Activated CD8-positive, alpha-beta memory T cell treated with anti-CD3 and anti-CD28 coated beads for 48 hours (primary cell): Measurements from ENCODE around the gene EFNA1.

Source experiments
- DNase-seq, 3 experiments: peaks; one replicate each; pipeline ENCODE4 v3.0.0-alpha.2; 2020; ENCODE audit warnings: low read depth in 2 of 3, low spot score in 2 of 3

EFNA1 gene, protein sequence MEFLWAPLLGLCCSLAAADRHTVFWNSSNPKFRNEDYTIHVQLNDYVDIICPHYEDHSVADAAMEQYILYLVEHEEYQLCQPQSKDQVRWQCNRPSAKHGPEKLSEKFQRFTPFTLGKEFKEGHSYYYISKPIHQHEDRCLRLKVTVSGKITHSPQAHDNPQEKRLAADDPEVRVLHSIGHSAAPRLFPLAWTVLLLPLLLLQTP

DNA sequence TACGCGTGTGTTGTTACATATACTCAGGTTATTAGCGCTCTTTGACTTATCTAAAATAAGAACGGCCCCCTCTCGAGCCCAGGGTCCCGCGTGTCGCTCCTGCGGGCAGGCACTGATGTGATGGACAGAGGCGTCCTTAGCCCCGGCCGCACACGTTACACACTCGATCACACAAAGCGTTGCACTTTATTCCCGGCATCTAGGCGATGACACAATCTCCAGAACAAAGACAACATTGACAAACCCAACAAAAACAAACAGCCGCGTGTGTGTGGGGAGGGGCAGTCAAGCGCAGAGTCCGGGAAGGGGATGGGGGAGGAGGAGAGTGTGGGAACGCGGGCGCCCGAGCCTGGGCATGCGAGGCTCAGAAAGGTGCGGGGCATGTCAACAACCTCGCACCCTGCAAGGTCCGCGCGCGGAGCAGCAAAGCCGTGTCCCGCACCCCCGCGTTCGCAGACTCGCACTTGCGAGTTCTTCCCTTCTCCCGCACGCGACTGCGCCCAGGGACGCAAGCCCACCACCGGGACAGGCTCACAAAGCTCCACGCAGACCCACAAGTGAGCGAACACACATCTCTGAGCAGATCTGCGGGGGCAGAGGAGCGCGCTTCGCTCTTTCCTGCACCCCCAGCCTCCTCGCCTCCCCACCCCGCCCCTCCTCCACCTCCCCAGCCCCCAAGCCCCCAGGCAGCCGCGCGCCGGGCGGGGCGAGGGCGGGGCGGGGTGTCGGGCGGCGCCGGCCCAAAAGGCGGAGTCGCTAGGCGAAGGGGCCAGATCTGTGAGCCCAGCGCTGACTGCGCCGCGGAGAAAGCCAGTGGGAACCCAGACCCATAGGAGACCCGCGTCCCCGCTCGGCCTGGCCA is at the start of gene EFNA1:
TSS of gene EFNA1 (plus strand) at position 772 of the 862 bp plus-strand sequence. CDS start 102 bp downstream, outside the sequence.
- peak in 1 of 3 experiments; percentile 18 for DNase-seq

DNA sequence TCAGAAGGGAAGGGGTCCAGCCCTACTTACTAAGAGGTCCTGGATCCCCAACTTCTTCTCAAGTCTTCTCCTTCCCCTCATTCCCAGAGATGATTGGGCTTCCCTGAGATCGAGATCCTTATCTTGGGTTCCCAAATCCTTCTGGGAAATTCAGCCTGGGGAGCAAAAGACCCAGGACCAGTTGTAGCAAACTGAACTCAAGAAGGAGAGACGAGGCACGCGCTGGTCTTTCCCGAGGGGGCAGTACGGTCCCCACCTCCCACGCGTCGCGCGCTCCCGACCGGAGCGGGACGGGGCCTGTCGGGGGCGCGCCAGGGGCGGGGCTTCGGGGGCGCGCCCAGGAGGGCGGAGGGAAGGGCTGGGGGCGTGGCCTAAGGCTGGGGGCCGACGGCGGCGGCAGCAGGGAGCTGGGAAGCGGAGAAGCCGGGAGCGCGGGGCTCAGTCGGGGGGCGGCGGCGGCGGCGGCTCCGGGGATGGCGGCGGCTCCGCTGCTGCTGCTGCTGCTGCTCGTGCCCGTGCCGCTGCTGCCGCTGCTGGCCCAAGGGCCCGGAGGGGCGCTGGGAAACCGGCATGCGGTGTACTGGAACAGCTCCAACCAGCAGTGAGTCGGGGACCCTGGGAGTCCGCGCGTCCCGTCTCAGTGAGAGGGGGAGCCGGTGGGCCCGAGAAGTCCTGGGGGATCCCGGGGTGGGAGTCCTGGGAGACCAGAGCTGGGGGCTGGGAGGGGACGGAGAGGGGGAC is 49.0 kb upstream of the EFNA1 start, which contains the start of gene EFNA3:
TSS of gene EFNA3 (plus strand) at position 369 of the 741 bp plus-strand sequence. CDS start at position 474, 105 bp downstream.
- DNase-seq, result peak in 1 of 3 experiments; percentile 45

DNA sequence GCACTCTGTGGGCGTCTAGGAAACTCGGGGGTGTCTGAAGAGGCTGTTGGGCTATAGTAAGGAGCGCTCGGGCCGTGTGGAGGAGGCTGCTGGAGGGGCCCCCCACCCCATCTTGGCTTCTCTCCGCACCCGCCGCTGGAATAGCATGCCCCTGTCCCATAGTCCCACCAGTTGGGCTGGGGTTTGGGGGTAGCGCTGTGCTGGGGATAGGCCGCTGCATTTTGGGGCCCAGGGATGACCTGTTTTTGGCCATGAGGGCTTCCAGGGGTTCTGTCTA is 48.5 kb upstream of the EFNA1 start:
- no peak for DNase-seq

DNA sequence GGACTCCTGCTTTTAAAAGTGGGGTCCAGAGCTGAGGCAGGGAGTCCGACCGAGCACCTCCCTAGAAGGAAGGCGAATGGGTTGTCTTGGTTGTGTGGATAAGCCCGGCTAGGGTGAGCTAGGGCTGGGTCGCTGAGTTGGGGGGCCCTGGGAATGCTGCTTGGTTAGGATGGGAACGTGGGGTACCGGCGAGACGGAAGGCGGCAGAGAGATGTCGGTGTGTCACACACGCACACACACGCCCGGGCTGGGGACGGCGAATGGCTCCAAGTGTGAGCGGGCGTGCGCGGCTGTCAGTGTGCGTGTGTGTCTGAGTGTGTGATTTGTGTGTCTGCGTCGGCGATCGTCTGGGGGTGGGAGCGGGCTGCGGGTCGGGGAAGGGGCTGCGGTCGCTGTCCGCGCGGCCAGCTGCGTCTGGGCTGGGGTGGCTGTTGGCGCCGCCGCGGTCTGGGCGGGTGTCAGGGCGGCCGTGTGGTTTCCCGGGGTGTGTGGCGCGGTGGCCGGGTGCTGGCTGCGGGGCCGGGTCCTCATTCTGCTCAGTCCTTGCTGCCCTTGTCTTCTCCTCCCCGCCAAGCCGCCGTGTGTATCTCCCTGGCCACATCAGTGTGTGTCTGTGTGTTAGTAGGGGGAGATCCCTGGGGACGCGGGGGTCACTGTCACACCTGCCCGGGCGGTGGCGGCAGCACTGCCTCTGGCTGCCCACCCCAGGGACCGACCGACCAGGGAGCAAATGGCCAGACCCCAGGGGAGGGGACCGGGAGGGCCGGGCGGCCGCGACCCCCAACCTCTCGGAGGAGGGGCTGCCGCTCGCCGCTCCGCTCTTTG is 48.0 kb upstream of the EFNA1 start:
- DNase-seq, result no peak

DNA sequence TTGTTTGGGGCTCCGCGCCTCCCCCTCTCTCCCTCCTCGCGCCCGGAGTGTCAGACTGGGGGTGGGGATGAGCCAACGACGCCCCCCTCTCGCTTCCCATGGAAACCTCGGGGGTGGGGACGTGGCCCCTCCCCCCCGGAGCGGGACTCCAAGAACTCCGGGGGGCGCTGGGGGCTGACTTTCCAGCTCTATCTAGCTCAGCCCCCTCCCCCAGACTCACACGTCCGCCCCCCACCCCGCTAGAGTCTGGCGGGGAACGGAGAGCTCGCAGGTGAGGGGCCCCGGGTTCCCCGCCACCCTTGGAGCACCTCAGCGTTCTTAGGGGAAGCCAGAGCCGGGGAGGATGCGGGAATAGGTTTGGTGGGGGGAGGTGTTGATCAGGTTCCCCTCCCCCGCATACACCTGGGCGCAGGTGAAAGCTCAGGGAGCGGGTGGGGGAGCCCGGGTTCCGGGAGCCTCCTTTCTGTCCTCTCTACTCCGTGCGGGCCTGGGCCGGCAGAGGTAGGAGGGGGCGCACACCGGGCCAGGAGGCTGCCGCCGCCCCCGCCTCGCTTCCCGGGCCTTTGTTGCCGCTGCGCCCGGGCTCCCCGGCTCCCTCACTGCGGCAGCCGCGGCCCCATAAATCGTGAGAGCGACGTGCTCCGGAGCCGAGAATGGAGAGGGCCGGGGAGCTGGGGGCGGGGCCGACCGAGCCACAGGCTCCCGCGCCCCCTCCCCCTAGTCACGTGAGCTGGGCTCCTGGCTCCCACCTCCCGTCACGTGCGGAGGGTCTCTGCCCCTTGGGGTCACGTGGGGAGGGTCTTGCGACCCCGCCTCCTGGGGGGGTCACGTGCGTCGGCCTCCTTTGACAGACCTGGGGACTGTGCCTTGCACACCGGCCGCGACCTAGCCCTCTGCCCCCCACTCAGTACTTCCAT is 47.1 kb upstream of the EFNA1 start:
- DNase-seq, result no peak

DNA sequence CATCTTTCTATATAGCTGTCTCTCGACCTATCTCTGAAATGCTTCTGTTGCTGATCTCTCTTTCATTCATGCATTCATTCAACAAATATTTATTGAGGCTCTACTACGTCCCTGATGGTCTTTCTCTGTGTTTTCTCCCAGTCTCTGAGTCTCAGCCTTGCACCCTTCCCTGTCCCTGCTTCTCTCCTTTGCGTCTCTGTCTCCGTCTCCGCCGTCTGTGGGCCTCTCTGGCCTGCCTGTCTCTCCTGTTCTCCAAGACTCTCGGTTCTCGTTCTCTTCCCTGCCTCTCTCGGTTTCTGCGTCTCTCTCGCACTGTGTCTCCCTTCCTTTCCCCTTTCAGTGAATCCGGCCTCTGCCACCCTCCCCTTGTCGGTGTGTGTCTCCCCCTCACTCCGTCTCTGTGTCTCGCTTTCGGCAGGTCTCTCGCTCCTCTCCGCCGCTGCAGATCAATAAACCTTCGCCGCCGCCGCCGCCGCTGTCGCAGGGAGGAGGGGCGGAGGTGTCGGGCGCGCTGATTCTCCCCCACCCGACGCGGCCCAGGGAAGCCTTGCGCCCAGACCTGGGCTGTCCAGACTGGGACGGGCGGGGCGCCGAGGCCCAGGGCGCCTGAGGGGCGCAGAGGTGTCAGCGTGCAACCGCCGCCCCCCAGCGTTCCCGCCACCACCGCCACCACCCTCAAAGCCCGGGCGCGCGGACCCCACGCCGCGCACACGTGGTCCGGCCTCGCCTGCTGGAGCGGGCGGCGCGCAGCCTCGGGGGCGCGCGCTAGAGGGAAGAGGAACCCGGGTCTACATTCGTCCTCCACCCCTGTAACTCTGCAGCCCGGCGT is 46.0 kb upstream of the EFNA1 start:
- DNase-seq, result no peak

DNA sequence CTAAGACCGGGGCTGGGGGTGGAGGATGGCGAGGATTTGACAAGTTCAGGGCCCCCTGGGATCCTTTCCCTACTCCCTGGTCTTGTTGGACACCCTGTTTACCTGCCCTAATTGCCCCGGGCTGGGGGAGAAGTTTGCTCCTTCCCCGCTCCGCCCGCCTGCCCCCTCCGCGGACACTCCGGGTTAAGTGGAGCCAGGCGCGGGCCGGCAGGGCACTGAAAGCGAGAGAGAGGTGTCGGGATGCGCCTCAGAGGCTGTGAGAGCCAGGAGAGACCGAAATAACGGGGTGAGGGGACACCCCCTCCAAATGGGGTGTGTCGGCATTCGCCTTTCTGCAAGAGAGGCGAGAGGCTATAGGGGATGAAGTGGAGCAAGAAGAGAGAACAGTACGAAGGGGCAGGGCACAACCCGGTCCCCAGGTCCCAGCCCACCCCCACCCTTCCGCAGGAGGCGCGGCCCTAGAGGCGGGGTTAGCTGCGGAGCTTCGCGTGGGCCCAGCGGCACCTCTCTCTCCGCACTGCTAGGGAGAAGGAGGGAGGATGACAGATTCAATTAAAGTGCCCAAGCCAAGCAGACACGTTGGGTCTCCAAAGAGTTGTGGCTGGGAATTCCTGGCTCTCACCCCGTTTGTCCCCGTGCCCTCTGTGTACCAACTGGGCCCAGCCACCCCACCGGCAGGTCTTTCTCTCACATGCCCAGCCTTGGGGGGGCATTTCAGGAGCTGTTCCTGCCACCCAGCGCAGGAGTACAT is 45.2 kb upstream of the EFNA1 start:
- DNase-seq, result no peak

DNA sequence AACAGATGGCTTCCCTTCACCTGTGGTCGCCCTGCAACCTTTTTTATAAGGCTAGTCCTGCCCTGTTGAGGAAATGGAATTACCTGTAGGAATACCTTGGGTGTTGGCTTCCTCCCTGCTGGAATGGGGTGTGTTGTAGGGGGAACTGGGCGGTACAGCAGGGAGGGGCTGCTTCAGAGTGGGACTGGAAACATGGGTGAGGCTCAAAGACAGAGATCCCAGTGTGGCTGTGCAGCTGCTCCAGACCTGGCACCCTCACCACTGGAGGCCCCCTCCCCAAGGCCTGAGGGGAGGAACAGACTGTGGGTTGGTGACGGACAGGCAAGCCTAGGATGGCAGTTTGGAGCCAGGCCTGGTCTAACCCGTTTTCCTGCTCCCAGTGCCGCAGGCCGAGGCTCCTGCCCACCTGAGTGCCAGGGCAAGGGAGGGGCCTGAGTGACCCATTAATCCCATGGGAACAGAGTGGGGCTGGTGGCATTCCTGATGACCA is 44.6 kb upstream of the EFNA1 start:
- DNase-seq, result no peak

DNA sequence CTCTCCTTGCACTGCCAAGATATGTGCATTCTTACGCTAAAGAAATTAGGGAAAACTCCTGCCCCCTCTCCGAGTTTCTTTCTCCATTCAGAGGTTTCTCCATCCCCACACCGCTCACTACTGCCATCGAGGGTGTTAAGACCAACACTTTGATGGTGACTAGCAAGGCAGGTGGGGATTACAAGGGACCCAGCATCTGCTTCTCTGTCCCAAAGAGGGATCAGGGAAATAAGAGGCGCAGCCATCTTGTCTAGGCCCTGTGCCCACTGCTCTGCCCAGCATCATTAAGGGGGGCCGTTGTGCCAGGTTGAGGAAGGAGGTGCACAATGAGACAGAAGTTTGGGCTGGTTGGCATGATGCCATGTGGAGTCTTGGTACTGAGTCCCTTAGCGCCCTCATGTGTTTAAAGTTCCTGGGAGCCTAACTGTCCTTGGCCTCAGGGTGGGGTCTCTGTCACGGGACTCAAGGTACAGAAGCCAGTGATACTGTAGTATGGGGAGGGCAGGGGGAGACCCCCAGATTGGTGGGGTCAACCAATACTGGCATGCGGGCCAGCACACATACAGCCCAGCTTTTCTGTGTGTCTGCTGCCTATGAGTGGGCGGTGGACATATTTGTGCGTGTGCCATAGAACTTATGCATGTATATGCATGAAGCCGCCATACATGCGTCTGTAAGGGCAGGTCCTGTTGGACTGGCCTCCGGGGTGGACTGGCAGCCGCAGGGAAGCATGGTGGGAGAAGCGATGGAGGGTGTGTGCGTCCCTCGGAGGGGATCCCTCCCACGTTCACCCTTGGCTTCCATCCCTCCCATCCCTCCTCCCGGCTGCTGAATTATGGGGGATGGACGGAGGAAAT is 43.6 kb upstream of the EFNA1 start:
- DNase-seq, result no peak

DNA sequence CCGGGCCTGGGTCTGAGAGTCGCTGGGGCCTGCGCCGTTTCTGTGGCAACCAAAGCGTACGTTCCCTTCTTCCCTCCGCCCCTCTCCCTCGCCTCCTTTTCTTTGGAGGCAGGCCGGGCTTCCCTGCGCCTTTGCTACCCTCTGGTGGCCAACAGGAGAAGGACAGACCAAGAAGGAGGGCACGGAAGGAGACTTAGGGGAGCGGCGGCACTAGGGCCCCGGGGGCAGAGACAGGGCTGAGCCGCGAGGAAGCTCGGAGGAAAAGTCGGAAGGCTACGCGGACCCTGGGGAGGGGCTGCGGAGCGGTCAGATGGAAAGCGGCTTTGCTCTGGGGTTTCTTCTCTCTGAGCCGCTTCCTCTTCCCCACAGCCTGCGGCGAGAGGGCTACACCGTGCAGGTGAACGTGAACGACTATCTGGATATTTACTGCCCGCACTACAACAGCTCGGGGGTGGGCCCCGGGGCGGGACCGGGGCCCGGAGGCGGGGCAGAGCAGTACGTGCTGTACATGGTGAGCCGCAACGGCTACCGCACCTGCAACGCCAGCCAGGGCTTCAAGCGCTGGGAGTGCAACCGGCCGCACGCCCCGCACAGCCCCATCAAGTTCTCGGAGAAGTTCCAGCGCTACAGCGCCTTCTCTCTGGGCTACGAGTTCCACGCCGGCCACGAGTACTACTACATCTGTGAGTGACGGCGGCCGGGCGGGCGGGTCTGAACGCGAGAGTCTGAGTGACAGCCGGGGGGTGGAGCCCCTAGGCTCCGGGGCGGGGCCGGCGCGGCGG is 42.8 kb upstream of the EFNA1 start:
- DNase-seq, result peak; percentile 81 to 92 (median 84)

DNA sequence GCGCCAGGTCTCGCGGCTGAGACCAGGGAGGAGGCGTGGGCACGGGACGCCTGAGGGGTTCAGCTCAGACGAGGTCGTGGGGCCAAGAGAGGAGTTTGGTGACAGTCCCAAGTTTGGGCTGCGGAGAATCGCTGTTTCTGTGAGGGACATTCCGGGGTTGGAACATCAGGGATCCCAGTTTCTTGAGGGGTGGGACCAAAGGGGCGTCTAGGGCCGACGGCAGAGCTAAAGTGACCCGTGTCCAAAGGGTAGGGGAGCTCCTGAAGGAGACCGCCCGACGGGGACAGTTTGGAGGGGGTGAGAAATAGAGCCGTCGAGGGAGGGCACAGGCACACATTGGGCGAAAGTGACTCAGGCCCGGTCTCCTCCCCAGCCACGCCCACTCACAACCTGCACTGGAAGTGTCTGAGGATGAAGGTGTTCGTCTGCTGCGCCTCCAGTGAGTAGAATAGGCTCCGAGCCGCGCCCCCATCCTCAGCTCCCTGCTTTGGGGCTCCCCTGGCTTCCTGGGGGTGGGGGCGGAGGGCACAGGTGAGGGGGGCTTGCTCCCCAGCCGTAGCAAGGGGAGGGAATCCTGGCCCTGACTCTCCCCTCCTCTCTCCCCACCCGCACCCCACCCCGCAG is 42.1 kb upstream of the EFNA1 start:
- peak in 2 of 3 experiments; percentile 44 to 53 for DNase-seq

DNA sequence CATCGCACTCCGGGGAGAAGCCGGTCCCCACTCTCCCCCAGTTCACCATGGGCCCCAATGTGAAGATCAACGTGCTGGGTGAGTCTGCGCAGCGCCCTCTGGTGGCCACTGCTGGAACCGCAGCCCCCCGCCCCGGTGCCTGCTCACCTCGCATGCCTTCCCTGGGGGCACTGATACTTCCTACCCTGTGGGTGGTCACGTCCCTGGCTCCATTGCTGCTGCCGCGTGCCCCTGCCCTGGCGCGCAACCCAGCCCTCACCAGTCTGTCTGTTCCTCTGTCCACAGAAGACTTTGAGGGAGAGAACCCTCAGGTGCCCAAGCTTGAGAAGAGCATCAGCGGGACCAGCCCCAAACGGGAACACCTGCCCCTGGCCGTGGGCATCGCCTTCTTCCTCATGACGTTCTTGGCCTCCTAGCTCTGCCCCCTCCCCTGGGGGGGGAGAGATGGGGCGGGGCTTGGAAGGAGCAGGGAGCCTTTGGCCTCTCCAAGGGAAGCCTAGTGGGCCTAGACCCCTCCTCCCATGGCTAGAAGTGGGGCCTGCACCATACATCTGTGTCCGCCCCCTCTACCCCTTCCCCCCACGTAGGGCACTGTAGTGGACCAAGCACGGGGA is 41.4 kb upstream of the EFNA1 start:
- DNase-seq, result peak; percentile 64 to 91 (median 89)

DNA sequence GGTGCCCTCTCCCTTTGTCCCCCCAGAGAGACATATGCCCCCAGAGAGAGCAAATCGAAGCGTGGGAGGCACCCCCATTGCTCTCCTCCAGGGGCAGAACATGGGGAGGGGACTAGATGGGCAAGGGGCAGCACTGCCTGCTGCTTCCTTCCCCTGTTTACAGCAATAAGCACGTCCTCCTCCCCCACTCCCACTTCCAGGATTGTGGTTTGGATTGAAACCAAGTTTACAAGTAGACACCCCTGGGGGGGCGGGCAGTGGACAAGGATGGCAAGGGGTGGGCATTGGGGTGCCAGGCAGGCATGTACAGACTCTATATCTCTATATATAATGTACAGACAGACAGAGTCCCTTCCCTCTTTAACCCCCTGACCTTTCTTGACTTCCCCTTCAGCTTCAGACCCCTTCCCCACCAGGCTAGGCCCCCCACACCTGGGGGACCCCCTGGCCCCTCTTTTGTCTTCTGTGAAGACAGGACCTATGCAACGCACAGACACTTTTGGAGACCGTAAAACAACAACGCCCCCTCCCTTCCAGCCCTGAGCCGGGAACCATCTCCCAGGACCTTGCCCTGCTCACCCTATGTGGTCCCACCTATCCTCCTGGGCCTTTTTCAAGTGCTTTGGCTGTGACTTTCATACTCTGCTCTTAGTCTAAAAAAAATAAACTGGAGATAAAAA is 40.7 kb upstream of the EFNA1 start:
- DNase-seq, result no peak

DNA sequence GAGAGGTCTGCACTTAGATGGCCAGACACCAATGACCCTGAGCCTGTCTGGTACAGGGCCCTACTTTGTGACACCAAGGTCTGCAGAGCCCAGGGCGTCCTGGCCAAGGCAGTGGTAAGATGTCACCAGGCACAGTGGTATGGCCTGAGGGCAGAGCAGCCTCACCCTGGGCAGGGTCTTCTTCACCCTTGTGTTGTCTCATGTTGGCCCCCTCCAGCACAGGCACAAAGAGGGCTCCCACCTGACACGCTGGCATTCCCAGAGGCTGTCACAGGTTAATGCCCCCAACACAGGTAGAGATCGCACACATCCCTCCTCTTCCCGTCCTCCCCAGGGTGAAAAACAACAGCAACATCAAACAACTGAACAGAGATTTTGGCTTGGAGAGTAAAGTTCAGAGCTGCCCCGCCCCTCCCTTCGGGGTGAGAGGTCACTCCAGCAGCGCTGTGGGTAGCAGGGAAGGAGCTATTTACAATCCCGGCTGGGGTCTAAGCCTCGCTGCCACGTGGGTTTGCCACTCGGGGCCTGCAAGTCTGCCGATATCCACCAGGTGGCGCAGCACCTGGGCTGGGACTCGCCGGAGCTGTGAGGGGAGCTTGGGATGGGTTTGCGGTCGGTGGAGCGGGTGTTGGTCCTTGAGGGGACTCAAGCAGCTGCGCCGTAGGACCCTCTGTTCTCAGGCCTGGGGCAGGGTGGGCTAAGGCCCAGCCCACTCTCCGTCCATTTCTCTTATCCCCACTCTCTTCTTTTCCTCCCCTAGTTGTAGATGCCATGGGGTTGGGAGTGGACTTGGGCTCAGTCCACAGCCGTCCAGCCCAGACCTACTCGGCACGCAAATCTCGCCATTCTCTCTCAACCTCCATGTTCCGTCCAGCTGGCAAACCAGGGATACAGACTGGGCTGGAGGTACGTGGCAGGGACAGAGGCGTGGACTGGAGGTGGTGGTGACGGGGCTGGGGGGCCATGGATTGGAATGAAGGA is 36.3 kb upstream of the EFNA1 start:
- peak; percentile 61 to 92 (median 86) for DNase-seq
